CD4-positive, alpha-beta T cell treated with Interferon gamma for 1 hour (primary cell): ENCODE results near the gene CTTN.
A peak's percentile ranks its signal among the peaks of the same experiment; 100 is the strongest.

Experiments
- DNase-seq: peaks from one replicate; pipeline ENCODE4 v3.0.0-alpha.2; 2020

Gene CTTN

GRCh38 chr11:70478166-70478890 is 80.0 kb downstream of the CTTN start:
- no peak for DNase-seq

DNA sequence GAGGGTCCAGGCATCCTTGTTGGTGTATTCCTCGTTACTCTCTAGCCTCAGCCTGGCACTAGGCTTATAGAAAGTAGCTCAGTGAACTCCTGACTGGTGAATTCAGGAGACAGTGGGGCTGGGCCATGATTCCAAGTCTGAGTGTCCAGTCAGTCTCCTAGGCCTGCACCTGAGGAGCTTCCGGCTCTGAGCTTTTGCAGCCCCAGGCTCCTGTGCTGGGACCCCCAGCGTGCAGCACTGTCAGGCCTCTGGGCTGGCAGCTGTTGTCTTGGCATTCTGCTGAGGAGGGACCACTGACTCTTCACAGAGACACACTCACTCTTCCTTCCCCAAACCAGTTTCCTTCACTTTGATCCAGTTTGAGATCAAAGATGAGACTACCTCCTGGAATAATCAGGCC is 82.4 kb downstream of the CTTN start:
- DNase-seq: no peak

DNA sequence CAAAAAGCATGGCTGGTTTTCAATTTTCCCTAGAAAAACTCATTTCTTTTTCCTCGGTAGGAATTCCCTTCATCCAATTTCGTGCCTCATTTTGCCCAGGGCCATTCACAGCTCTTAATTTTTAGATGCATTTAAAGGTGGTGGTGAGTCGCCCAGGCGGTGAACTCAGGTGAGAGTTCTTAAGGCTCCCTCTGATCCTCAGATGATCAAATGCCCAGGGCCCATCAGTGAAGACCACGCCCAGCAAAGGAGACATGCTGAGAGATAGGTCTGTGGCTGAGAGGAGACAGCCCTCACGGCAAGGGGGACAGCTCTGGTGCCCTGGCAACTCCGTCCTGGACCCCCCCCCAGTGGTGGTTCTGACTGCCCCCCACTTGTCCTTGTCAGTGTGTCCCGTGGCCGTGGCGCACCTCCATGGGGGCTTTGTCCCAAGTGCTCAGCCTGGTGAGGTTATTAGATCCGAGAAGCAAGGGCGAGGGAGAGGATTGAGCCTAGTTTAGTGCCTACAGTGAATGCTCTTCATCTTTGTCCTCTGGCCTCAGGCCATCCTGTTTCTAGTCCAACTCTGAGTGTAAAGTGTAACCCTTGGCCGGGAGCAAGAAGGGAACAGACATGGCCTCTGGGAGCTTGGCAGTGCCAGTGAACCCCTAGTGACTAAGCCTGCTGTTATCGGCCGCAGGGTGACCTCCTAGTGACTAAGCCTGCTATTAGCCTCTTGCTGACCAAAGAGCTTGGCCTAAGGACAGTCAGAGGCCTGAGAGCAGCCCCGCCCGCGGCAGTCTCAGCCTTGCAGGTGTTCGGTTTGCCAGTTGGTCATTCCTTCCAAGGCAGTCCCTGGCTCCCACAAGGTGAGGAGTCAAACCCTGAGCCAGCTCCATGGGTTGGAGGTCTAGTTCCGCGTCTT is 83.5 kb downstream of the CTTN start:
- no peak for DNase-seq

DNA sequence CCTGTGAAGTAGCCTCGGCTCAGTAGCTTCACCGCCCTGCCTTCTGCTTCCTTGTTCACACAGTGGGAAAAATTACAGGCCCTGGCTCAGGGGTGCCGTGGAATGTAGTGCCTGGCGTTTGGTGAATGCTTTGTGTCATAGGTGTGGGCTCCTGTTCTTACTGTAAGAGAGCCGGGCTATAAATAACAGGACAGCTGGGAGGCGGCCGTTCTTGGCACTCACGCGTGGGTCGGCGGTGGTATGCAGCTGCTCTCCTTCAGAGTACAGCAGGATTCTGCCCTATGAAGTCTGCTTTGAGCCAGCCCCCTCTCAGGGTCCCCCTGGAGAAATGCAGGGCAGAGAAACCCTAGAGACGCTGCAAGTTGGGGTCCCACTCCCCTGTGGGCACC is 84.2 kb downstream of the CTTN start:
- no peak for DNase-seq

- peak; percentile 20 for DNase-seq
Measured at GRCh38 chr11:70483077-70483861, 84.9 kb downstream of the CTTN start.

GRCh38 chr11:70483917-70484316 is 85.6 kb downstream of the CTTN start:
- DNase-seq: no peak

- no peak for DNase-seq
Measured at GRCh38 chr11:70485326-70486025, 87.1 kb downstream of the CTTN start.

- no peak for DNase-seq
Measured at GRCh38 chr11:70486026-70486415, 87.7 kb downstream of the CTTN start.
